MCF 10A (cell line): ENCODE results near the gene SDHB. TPM values are rescaled to one million over a fixed set of nuclear protein-coding genes. Genes with fewer than 3 reads are reported as not detected.

ENCODE experiments used
- BruUV-seq: library from RNA; stranded (reverse); fragments of 400-500 nt; replicated peaks from 2 replicates; lab custom pipeline; 2021; lab: Mats Ljungman, UMichigan
- CTCF ChIA-PET: fragments of 300-600 bp; sonication (Branson Sonifier 250); formaldehyde crosslinking; extraction: SDS; loops from one replicate; lab custom pipeline; 2021; ENCODE audit warnings: antibody characterized with exemption, inconsistent platforms; lab: Yijun Ruan, JAX
- POLR2A ChIA-PET: fragments of 300-600, 350-650 bp; sonication (Branson Sonifier 250); formaldehyde crosslinking; extraction: SDS; loops from one replicate; lab custom pipeline; 2020; ENCODE audit warnings: antibody characterized with exemption, inconsistent platforms; lab: Yijun Ruan, JAX
- DNase-seq: peaks from one replicate; pipeline ENCODE4 v3.0.0-alpha.2; 2018; ENCODE audit not compliant: unreplicated experiment
- H3K27ac Mint-ChIP-seq: one replicate; pipeline ENCODE4 v1.8.0; 2022; ENCODE audit warnings: mild to moderate bottlenecking, low read depth, mixed read lengths; ENCODE audit not compliant: unreplicated experiment
- H3K27me3 Mint-ChIP-seq: one replicate; pipeline ENCODE4 v1.8.0; 2022; ENCODE audit warnings: mixed read lengths; ENCODE audit not compliant: insufficient read depth, unreplicated experiment
- H3K36me3 Mint-ChIP-seq: one replicate; pipeline ENCODE4 v1.8.0; 2022; ENCODE audit warnings: mild to moderate bottlenecking, moderate library complexity, mixed read lengths; ENCODE audit not compliant: insufficient read depth, unreplicated experiment
- H3K4me1 Mint-ChIP-seq: one replicate; pipeline ENCODE4 v1.8.0; 2022; ENCODE audit warnings: mixed read lengths; ENCODE audit not compliant: insufficient read depth, unreplicated experiment
- H3K4me3 Mint-ChIP-seq: one replicate; pipeline ENCODE4 v1.8.0; 2022; ENCODE audit warnings: mild to moderate bottlenecking, moderate library complexity, mixed read lengths; ENCODE audit not compliant: unreplicated experiment
- H3K9me3 Mint-ChIP-seq: one replicate; pipeline ENCODE4 v1.8.0; 2022; ENCODE audit warnings: mixed read lengths; ENCODE audit not compliant: unreplicated experiment
- CTCF ChIP-seq: fragments of 200-600 bp; IDR thresholded peaks from one replicate; pipeline ENCODE4 v1.8.0; 2022; ENCODE audit warnings: antibody characterized with exemption, mild to moderate bottlenecking; ENCODE audit not compliant: unreplicated experiment
- intact Hi-C: fragments of 100-400 bp; cut with micrococcal nuclease; formaldehyde crosslinking; loops from 2 replicates; pipeline ENCODE4 v1.14.1; 2022
- total RNA-seq: library from RNA; stranded (reverse); gene quantifications from 2 replicates; pipeline ENCODE4 v1.2.3, GENCODE V29; 2022

Gene SDHB
- total RNA-seq, 1 experiment from 2014 or later = 166 TPM

GRCh38 chr1:16969057-16969611 lies 84.7 kb downstream of the SDHB start:
- intact Hi-C loops = no loop called here
- no peak for TF ChIP-seq CTCF
- Mint-ChIP-seq H3K4me1 (peaks cover 7% of the 10 kb centered on the region), H3K27ac (no peak overlapping the region), H3K27me3 (no peaks in the 10 kb centered on the region), H3K36me3 (peaks cover 29% of the 10 kb centered on the region), H3K9me3 (no peaks in the 10 kb centered on the region), H3K4me3 (no peak overlapping the region)
- DNase-seq = no peak
- ChIA-PET CTCF (interaction anchor here (0.6 to 1.4 kb wide), 3 partner anchors 16 to 422 kb away, joined by 3 to 5 read pairs (median 4); no protein-coding TSS in a partner anchor), POLR2A (no interaction called here)
- BruUV-seq = no TSS peak

Other genes with a start within 250 kb of the SDHB start
- 1,539 and 1,606 TPM in 2 replicates for gene RNU1-2, start 158.1 kb downstream of the SDHB start, total RNA-seq
- 8.8 and 9.6 TPM in 2 replicates for gene CROCC, start 132.1 kb downstream of the SDHB start, total RNA-seq
- 0.58 and 1.2 TPM in 2 replicates for gene MFAP2, start 73.4 kb downstream of the SDHB start, total RNA-seq
- gene ATP13A2, start 42.1 kb downstream of the SDHB start, total RNA-seq = 59.4 and 61.3 TPM in 2 replicates
- 0.16 and 0.20 TPM in 2 replicates for gene PADI2, start 65.4 kb upstream of the SDHB start, total RNA-seq
- 0.10 and 0.58 TPM in 2 replicates for gene PADI1, start 151.1 kb upstream of the SDHB start, total RNA-seq
- gene PADI3, start 195.1 kb upstream of the SDHB start, total RNA-seq = 0.12 TPM in 1 of 2 replicates, not detected in the other